HepG2 (cell line): Measurements from ENCODE around the gene TEX55. TPM values are rescaled to one million over a fixed set of nuclear protein-coding genes. Genes with fewer than 3 reads are reported as not detected.

Experiments
- polyA plus RNA-seq, 8 experiments: library from polyadenylated mRNA; depleted of rRNA in 3 of 8; stranded (reverse) in 7 of 8; unstranded in 1 of 8; fragments of >200 nt; fragmentation: Illumina TruSeq in 4 of 8; extraction: Trizol in 4 of 8; gene quantifications; 2 replicates each; pipeline versions ENCODE4 v1.2.1 to v1.2.3, GENCODE V29; 2011 to 2016; ENCODE audit warnings: low read depth in 4 of 8, missing spikeins in 1 of 8, mixed read lengths in 1 of 8; ENCODE audit not compliant: insufficient read depth in 1 of 8
- total RNA-seq, 5 experiments: library from RNA; depleted of rRNA; stranded (reverse); fragments of >200 nt; fragmentation: Illumina TruSeq; extraction: Trizol; gene quantifications; 2 replicates each; pipeline ENCODE4 v1.2.3, GENCODE V29; 2016; ENCODE audit warnings: low read depth in 1 of 5

The TEX55 gene
- total and polyA plus RNA-seq, 2 of the 13 experiments (the other 11 are each of a cell fraction or from before 2014, with no cell fraction given) = not detected

Other genes starting within 250 kb of the TEX55 start
- not detected in 2 replicates for gene IGSF11, start 111.3 kb upstream of the TEX55 start, total RNA-seq (2016; rRNA removed; fragmentation: Illumina TruSeq; extraction: Trizol)
- gene IGSF11, start 111.3 kb upstream of the TEX55 start, polyA plus RNA-seq (2011; rRNA removed) = not detected in 2 replicates
- not detected in 2 replicates for gene UPK1B, start 27.4 kb downstream of the TEX55 start, total RNA-seq (2016; rRNA removed; fragmentation: Illumina TruSeq; extraction: Trizol)
- not detected in 2 replicates for gene UPK1B, start 27.4 kb downstream of the TEX55 start, polyA plus RNA-seq (2011; rRNA removed)
- 23.8 and 29.0 TPM in 2 replicates for gene B4GALT4, start 94.7 kb downstream of the TEX55 start, total RNA-seq (2016; rRNA removed; fragmentation: Illumina TruSeq; extraction: Trizol)
- gene B4GALT4, start 94.7 kb downstream of the TEX55 start, polyA plus RNA-seq (2011; rRNA removed) = 15.1 and 16.9 TPM in 2 replicates
- gene ARHGAP31, start 148.2 kb downstream of the TEX55 start, total RNA-seq (2016; rRNA removed; fragmentation: Illumina TruSeq; extraction: Trizol) = not detected in 2 replicates
- not detected in 2 replicates for gene ARHGAP31, start 148.2 kb downstream of the TEX55 start, polyA plus RNA-seq (2011; rRNA removed)